Measurements from ENCODE around the gene TEAD1. TPM values are rescaled to one million over a fixed set of nuclear protein-coding genes. Genes with fewer than 3 reads are reported as not detected.

Gene TEAD1
- total RNA-seq, 1 donor from 2014 or later, result 103 TPM

DNA sequence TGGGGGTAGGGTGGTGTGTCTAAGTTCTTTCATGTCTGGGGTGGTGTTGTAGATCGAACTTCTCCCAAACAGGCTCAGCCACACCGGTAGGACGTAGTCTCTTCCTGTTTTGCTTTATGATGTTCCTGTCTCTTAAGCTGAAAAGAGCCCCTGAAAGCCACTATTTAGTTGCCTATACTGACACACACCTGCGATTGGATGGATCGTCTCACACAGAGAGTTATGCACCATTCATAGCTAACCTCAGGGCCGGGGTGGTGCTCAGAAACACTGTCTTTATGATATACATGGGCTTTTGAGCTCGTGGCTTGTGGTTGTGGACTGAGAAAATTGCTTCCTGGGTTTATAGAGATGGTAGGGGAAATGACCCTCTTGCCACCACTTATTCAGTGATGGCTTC lies 137.6 kb downstream of the TEAD1 start:
- intact Hi-C loops (cut with DNase I), result loop anchor here (5.0 to 10.0 kb wide), 4 partner anchors 45 to 207 kb away; partner anchors contain the start of gene TEAD1
- DNase-seq (ENCODE audit: low spot score), result no peak

- DNase-seq (ENCODE audit: low spot score), result no peak
- intact Hi-C loops (cut with DNase I), result loop anchor here (5.0 to 10.0 kb wide), 4 partner anchors 46 to 208 kb away; partner anchors contain the start of gene TEAD1
These were observed 138.6 kb downstream of the TEAD1 start for GRCh38 chr11:12812849-12813248.

DNA sequence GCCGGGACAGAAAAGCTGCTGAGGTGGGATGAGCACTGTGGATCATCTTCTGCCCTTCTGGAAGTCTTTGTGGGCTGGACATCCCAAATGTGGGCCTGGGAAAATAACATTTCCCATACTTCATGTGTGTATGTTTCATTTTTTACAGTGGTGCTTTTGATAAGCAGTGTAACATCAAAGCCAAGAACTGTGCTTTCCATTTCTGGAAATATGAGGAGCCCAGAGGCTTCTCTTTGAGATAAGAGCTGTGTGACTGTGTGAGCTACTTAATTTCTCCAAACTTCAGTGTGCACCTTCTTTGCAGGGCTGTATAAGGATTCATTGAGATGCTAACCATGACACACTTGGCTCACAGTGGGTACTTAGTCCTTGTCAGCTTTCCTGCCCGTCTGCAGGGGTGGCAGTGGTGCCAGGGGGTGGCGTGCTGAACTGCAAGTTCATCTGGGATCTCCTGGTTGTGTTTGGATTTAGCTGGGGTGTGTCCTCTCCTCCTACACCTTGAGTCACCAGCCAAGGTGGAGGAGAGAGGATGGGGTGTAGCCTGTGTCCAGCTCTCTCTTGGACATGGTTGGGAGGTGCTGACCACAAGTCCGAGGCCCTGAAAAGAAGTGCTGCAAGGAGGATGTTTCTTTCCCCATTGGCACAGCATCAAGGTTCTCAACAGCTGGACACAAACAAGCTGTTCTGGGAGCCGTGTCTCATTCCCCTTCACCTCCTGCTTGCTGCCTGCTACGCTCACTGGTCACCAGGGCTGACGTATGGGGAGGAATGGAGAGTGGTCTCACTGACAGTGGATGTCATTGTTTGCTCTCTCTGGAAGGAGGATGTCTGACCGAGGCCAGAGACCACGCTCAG lies 139.4 kb downstream of the TEAD1 start:
- DNase-seq (ENCODE audit: low spot score), result no peak

GRCh38 chr11:12815129-12815480 lies 140.9 kb downstream of the TEAD1 start:
- no peak for DNase-seq (ENCODE audit: low spot score)
- intact Hi-C loops (cut with DNase I), result loop anchor here (10.0 kb wide), 1 partner anchor 210 kb away; no protein-coding TSS in a partner anchor

More for the DNA sequence above, 139.4 kb downstream of the TEAD1 start:
- intact Hi-C loops (cut with DNase I), result loop anchor here (5.0 to 10.0 kb wide), 4 partner anchors 46 to 209 kb away; partner anchors contain the start of gene TEAD1

GRCh38 chr11:12815931-12816494 lies 141.8 kb downstream of the TEAD1 start:
- intact Hi-C loops (cut with DNase I), result loop anchor here (10.0 kb wide), 1 partner anchor 211 kb away; no protein-coding TSS in a partner anchor
- DNase-seq (ENCODE audit: low spot score), result no peak

GRCh38 chr11:12817681-12818332 lies 143.6 kb downstream of the TEAD1 start:
- intact Hi-C loops (cut with DNase I), result loop anchor here (10.0 kb wide), 1 partner anchor 213 kb away; no protein-coding TSS in a partner anchor
- no peak for DNase-seq (ENCODE audit: low spot score)

GRCh38 chr11:12818333-12819015 lies 144.3 kb downstream of the TEAD1 start:
- intact Hi-C loops (cut with DNase I), result loop anchor here (10.0 kb wide), 1 partner anchor 214 kb away; no protein-coding TSS in a partner anchor
- no peak for DNase-seq (ENCODE audit: low spot score)

GRCh38 chr11:12822392-12823022 lies 148.3 kb downstream of the TEAD1 start:
- DNase-seq (ENCODE audit: low spot score), result no peak
- intact Hi-C loops (cut with DNase I), result loop anchor here (5.0 kb wide), 1 partner anchor 40 kb away; no protein-coding TSS in a partner anchor

DNA sequence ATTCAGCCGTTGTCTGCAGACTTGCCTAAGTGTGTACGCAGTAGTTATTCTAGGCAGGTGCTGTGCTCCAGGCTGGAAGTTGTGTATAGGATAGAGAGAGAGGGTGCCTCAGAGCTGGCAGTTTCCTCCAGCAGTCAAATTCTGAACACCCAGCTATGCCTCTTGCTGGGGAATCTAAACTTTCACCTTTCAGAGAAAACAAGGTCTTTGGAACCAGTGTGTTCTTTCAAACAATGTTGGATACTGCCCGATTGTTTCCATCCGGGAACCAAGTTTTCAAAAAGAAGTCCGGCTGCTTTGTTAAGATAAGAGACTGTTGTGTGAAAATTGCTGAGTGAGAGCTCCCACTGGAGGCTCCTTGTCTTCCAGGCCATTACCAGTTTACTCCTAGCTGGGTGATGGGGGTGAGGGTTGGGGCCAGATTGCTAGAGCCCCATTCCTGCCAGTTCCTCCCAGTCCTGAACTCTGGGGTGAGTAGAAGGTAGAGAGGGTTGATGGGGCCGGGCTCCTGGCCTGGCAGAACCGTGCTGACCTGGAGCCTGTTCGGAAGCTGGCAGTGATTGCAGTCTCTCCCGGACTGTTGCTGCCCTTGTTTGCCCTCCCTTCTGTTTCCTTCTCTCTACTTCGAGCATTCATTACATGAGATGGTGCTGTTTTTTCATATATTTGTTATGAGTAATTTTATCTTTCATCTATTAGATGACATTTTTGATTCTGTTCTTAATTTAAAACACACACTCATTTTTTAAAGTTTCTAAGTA lies 150.2 kb downstream of the TEAD1 start:
- intact Hi-C loops (cut with DNase I), result loop anchor here (5.0 kb wide), 1 partner anchor 38 kb away; no protein-coding TSS in a partner anchor
- no peak for DNase-seq (ENCODE audit: low spot score)

- intact Hi-C loops (cut with DNase I), result no loop called here
- no peak for DNase-seq (ENCODE audit: low spot score)
These were observed 152.2 kb downstream of the TEAD1 start for GRCh38 chr11:12826441-12826840.

GRCh38 chr11:12827369-12827768 lies 153.1 kb downstream of the TEAD1 start:
- intact Hi-C loops (cut with DNase I), result no loop called here

GRCh38 chr11:12827929-12828812 lies 153.9 kb downstream of the TEAD1 start:
- no peak for DNase-seq (ENCODE audit: low spot score)
- intact Hi-C loops (cut with DNase I), result no loop called here

More at GRCh38 chr11:12827369-12827768, 153.1 kb downstream of the TEAD1 start:
- DNase-seq (ENCODE audit: low spot score), result no peak

DNA sequence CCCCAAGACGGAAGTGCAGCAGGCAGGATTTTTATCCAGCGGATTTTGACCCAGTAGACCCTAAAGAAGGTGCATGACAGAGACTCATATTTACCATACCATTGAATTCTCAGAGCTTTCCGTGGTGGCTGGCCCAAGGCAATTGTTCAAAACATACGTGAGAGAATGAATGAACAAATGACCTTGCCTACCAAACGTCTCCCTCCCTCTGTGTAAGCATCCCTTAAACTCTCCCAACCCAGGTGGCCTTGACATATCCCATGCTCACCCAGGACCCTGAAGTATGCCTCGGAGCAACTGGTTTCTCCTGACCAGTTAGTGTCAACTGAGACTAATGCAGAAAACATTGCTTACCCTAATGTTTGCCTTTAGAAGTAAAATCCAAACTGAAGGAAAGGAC lies 154.9 kb downstream of the TEAD1 start:
- intact Hi-C loops (cut with DNase I), result no loop called here
- no peak for DNase-seq (ENCODE audit: low spot score)

DNA sequence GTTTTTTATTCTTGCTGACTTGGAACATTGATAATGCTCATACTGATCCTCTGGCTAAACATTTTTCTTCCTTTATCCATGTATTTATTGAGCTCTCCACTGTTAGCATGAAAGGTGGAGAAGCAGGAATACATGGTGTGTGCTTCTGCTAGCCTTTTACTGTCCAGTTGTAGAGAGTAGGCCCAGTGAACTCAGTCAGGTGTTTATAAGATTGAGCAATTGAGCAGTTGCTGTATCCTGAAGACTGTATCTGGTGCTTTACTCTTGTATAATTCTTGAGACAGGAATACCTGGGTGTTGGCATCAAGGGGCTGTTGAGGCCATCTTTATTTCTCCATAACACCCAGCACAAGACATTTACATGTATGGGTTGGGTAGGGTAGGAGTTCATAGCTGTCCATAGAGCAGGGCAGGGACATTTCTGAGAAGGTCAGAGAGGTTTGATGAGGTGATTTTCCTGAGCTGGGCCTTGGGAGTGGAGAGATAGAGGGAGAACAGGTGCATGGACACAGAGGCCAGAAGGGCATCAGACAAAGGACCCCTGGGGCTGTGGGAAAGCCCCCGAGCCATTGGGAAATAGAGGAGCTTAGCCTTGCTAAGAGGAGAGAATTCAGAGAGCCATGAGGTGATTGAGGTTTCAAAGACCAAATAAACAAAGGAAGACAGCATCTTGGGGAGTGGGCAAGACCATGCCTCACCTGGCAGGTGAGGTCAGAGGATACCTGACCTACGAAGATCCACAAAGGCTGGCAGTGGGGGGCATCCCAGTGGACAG lies 155.5 kb downstream of the TEAD1 start:
- DNase-seq (ENCODE audit: low spot score), result no peak
- intact Hi-C loops (cut with DNase I), result no loop called here

GRCh38 chr11:12831471-12832202 lies 157.4 kb downstream of the TEAD1 start:
- intact Hi-C loops (cut with DNase I), result no loop called here
- no peak for DNase-seq (ENCODE audit: low spot score)
